ENCODE results near the gene HMGCLL1.

HMGCLL1 gene

GRCh38 chr6:55397986-55398385, 181.0 kb downstream of the HMGCLL1 start:
- no peak for DNase-seq
- Mint-ChIP-seq H3K36me3 (ENCODE audit: insufficient read depth) (no peaks in the 10 kb centered on the region), H3K27me3 (no peaks in the 10 kb centered on the region), H3K4me1 (ENCODE audit: low read depth in 2 of 2) (no peaks in the 10 kb centered on the region), H3K4me3 (no peak overlapping the region), H3K27ac (no peak overlapping the region), H3K9me3 (peaks cover 6 to 8% of the 10 kb centered on the region in 2 donors)
- no peak for ATAC-seq (replicated peaks)

DNA sequence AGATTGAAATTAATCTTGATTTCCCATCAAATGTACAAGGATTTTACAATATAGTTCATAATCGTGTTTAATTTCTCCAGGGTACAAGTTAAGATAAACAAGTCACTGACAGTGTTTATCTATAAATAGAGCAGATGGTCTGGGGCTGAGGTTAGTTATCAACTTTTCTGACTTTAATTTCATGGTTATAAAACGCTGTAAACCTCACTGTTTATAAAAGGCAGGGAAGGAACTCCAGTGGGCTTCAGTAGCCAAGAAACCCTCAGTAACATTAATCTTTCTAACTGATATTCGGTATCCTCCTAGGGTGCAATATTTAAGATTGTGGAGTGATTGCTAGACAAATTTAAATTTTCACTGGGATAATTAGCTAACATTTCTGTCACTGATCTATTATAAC, 183.1 kb downstream of the HMGCLL1 start:
- ATAC-seq (replicated peaks) = no peak
- Mint-ChIP-seq H3K4me1 (ENCODE audit: low read depth in 2 of 2) (no peaks in the 10 kb centered on the region), H3K27ac (no peak overlapping the region), H3K27me3 (no peaks in the 10 kb centered on the region), H3K36me3 (ENCODE audit: insufficient read depth) (no peaks in the 10 kb centered on the region), H3K4me3 (no peak overlapping the region), H3K9me3 (peaks cover 6 to 8% of the 10 kb centered on the region in 2 donors)
- no peak for DNase-seq

DNA sequence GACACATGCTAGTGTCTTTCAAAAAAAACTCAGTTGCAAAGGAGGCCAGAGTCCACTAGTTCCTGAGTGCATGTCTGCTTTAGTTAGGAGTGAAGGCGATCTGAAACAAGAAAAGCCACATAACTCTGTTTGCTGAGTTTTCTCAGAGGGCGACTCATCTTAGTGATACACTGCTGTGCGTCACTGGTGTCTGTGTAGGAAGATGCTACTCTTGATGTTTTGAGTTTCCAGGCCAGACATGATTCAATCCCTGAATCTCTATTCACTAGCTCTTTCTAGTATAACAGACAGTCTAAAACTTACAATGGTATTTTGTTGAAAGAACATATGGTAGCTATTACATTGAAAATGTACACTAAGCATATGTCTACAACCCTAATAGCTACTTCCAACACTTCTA, 190.8 kb downstream of the HMGCLL1 start:
- H3K4me1 Mint-ChIP-seq (ENCODE audit: low read depth in 2 of 2) = no peaks in the 10 kb centered on the region
- H3K9me3 Mint-ChIP-seq = peaks cover 1 to 8% of the 10 kb centered on the region in 2 donors
- no peaks in the 10 kb centered on the region for H3K27me3 Mint-ChIP-seq
- no peak for DNase-seq
- no peaks in the 10 kb centered on the region for H3K36me3 Mint-ChIP-seq (ENCODE audit: insufficient read depth)
- no peak for ATAC-seq (replicated peaks)
- no peak overlapping the region for H3K4me3 Mint-ChIP-seq
- no peak overlapping the region for H3K27ac Mint-ChIP-seq
